NCI-H524 treated with DMSO at 0.1 percent for 48 hours (cell line): ENCODE data around the gene P3H2.

Source experiments
- DNase-seq: peaks from one replicate; lab custom pipeline; 2025; lab: John Stamatoyannopoulos, UW

The P3H2 gene

GRCh38 chr3:189945935-189946709 lies 174.6 kb downstream of the P3H2 start:
- DNase-seq = no peak

GRCh38 chr3:189944285-189945145 lies 176.2 kb downstream of the P3H2 start:
- no peak for DNase-seq

DNA sequence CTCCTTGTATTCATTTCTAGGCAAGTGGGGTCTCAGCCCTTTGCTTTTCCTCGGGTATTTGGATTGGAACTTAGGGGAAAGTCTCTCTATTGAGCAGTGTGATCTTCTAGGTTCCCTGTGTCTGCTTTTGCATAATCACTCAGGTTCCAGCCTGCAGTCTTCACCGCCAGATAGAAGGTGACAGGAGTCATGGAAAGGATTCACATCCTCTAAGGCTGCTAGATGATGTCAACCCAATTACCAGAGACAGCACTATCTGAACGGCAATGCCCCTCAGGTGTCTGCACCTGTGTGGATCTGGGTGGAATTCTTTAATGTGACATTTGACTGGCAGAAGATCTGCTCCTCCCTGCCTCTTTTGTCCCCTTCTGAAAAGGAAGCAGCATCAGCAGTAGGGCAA lies 177.7 kb downstream of the P3H2 start:
- no peak for DNase-seq

DNA sequence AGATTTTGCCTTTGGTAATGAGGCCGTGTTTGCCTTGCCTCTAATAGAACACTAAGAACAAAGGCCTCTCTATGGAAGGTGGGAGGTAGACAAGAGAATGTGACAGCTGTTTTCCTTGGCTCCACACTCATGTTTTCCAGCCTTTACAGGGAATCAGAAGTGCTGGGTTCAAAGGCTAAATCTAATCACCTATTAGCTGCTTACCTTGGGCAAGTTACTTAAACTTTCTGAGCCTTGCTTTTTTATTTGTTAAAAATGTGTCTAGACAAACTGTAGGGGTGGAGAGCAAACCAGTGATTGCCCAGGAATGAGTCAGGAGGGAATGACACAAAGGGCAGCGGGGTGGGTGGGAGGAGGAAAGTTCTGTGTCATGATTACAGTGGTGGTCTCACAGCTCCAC lies 179.0 kb downstream of the P3H2 start:
- no peak for DNase-seq

DNA sequence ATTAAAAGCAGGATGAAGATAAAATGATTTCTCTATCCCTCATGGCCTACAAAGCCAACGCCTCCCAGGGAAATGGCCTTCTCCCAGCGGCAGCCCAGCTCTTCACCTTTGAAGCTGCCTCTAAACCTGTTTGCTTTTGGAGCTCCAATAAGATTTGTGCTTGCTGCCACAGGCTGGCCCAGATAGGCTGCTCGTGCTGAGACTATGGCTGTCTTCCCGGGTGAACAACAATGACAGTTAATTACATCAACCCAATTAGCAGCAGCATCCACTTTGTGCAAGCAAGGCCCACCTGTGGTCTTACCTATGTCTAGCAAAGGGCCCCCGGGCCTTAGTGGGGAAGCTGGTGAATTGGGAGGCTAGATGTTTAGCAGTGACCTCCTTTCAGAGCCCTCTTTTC lies 179.6 kb downstream of the P3H2 start:
- DNase-seq = no peak

DNA sequence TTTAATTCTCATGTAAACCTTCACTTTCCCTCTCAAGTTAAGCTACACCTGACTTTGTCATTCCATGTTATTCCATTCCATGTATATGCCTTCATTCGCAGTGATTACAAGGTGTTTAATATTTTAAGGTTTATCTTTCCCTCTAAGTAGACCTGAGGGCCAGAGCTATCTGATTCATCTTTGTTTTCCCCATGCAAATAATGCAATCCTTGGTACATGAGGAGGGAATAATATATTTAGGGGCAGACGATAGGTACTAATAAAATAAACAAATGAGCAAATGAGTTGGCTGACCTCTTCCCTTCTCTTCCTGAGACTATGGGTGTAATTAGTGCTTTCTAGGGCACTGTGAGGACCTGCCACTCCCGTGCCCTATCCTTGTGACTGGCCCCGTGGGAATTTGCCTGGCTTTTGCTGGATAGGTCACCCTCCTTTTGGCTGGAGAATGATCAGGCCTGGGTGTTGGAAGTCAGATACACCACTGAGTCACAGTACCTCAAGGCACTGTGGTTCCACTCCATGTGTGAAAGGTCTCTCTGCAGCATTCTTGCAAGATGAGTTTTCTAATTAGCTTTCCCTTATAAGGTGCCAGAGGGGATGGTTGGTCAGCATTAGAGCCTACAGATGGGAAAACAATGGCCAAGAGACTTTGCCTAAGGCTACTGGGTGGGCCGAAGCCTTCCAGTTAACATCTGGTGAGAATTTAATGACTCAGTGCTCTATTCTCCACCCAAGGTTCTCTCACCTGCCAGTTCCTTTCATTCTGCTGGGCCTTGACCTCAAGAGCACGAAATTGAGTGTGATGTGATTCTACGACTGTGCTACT lies 183.2 kb downstream of the P3H2 start:
- DNase-seq = no peak

GRCh38 chr3:189936201-189936945 lies 184.3 kb downstream of the P3H2 start:
- DNase-seq = no peak

DNA sequence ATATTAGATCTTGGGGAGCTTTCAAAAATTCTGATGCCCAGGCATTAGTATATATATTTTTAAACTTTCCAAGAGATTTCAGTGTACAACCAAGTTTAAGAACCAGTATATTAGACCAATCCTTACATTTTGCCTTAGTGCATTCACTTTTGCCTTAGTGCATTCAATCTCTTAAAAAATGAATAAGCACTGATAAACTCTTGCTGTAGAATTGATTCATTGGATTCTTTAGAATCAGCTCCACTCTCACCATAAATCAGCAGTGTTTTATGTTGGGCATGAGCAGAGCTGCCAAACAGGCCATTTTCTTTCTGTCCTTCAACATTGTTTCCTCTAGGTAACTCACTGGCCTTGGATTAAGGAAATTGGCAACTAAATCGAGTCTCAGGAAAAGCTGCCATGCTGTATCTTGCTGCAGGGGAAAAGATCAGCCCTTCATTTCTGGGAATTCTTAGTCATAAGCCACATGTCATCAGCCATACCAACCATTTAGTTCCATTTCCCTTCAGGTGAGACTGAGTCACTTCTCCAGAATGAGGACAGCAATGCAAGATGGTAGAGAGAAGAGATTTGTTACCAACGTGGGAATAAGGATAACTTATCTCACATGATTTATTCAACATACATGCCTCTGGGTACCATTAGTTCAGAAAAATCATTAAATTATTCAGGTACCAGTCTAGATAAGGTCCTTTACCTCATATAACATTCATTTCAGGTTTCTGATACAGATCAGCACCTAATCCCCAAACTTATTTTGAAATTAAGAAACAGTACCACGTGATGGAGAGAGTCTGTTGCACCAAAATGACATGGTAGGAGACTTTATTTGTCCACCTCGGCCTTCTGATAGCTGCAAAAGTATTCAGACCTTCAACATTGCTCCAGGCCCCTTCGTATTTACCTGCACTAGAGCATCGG lies 192.5 kb downstream of the P3H2 start:
- DNase-seq = no peak

DNA sequence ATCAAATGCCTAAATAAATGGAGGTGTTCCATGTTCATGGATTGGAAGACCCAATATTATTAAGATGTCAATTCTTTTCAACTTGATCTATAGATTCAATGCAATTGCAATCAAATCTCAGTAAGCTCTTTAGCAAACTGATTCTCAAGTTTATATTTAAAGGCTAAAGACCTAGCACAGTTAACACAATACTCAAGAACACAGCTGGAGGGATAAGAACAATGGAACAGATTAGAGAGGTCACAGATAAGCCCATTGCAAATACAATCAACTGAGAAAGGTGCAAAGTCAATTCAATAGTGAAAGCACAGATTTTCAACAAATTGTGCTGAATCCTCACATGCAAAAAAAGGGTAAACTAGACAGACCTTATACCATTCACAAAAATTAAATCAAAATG lies 198.9 kb downstream of the P3H2 start:
- DNase-seq = no peak

GRCh38 chr3:189914799-189915198 lies 205.9 kb downstream of the P3H2 start:
- no peak for DNase-seq

DNA sequence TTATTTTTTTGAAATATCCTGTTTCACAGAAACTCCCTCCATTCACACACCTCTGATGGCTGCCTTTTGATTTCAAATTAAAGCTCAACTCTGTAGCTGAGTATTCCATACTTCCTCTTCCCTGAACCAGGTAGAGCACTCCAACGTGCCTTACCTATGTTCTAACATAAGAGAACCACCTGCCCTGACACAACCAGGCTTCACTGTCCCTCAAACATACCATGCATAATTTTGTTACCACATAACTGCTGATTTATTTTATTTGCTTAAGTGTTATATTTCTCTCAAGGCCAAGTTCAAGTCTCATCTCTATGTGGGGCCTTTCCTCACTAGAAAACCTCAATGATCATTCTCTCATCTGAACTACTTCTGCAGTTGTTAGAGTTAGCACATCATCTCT lies 209.7 kb downstream of the P3H2 start:
- no peak for DNase-seq

DNA sequence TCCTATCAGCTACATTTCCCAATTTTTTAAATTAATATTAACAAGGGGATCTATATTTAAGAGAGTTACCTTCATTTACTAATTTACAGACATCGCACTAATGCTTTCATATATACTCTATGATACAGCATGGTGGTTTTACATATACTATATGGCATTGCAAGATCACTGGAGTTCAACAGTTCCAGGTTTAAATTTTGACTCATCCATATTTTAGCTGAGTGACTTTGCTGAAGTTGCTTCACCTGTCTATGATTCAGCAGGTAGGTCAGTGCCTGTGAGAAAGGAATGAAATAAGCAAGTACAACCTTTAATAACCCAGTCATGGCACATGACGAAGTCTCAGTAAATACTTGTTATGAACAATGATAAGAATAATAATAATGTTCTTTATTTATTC lies 211.1 kb downstream of the P3H2 start:
- DNase-seq = no peak

DNA sequence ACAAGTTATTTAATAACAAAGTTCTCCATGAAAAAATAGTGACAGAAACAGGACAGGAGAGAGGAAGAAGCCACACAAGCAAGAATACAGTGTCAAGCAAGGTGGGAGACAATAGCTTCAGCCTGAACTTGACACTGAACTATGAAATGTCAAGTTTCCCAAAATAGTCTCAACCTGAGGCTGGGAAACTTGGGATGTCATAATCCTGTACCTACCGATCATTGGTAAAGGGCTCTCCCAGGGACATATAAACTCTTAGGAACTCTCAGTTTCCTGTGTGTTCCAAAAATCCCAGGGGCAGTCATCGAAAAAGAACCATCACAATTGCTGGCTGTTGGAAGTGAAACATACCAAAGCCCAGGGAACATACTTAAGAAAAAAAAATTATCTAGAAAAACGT lies 211.6 kb downstream of the P3H2 start:
- DNase-seq = no peak

DNA sequence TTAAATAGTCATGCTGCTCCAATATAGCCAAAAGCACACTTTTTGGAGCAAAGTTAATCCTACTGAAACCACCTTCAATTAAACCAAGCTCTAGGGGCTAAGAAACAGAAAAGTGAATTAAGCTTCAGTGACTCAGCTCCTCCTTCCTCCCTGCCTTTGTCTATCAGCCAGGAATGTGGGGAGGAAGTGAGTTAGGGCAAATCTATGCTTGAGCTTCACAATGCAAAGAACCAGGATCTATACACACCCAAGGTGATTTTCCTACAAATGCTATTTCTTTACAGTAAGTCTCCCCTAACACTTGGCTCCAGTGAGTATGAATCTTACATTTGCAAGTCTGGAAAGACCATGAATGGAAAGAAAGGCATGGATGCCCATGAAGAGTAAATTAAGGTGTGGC lies 212.1 kb downstream of the P3H2 start:
- DNase-seq = no peak

- DNase-seq = no peak
Measured at GRCh38 chr3:189907803-189908202, 212.9 kb downstream of the P3H2 start.
